Uterus (tissue), 4 donors: ENCODE data around the gene EEF1E1. TPM values are rescaled to one million over a fixed set of nuclear protein-coding genes. Genes with fewer than 3 reads are reported as not detected.
"Not testable (repeated sequence)": the region's sequence is repeated elsewhere in the genome, so short reads cannot be mapped to it uniquely, and the experiment has no call there.

Source experiments
- DNase-seq, 2 donors: peaks; one replicate each; pipeline ENCODE4 v3.0.0-alpha.2; 2019 to 2020
- H3K27ac ChIP-seq, 2 donors: fragments of 200-600 bp; sonication (generic); 1 replicate in 1 of 2; 2 replicates in 1 of 2; pipeline ENCODE4 v1.5.1; 2016 to 2018
- H3K27me3 ChIP-seq, 2 donors: fragments of 200-600 bp; sonication (generic); one replicate each; pipeline ENCODE4 v1.5.1; 2018 to 2019; ENCODE audit warnings: control low read depth in 1 of 2
- H3K36me3 ChIP-seq, 2 donors: fragments of 200-600 bp; sonication (generic); one replicate each; pipeline ENCODE4 v1.5.1; 2019; ENCODE audit warnings: control low read depth in 1 of 2
- H3K4me1 ChIP-seq, 2 donors: fragments of 200-600 bp; sonication (generic); one replicate each; pipeline ENCODE4 v1.5.1; 2018 to 2019; ENCODE audit warnings: control low read depth in 1 of 2
- H3K4me3 ChIP-seq, 2 donors: fragments of 200-600 bp; sonication (generic); 1 replicate in 1 of 2; 2 replicates in 1 of 2; pipeline ENCODE4 v1.5.1; 2018 to 2019; ENCODE audit warnings: mild to moderate bottlenecking in 1 of 2
- H3K9me3 ChIP-seq, 2 donors: fragments of 200-600 bp; sonication (generic); one replicate each; pipeline ENCODE4 v1.5.1; 2019; ENCODE audit warnings: control low read depth in 1 of 2
- CTCF ChIP-seq, 4 experiments: fragments of 200-600 bp in 2 of 4; fragments of 450-650 bp in 2 of 4; sonication (generic) in 2 of 4; IDR thresholded peaks; one replicate each; pipeline ENCODE4 v1.5.1; 2016 to 2019; ENCODE audit warnings: antibody characterized with exemption in 4 of 4, mild to moderate bottlenecking in 2 of 4, moderate library complexity in 1 of 4
- POLR2A ChIP-seq, 2 donors: fragments of 450-650 bp; IDR thresholded peaks; one replicate each; pipeline ENCODE4 v1.6.1; 2016; ENCODE audit warnings: antibody characterized with exemption in 2 of 2, mild to moderate bottlenecking in 1 of 2, moderate library complexity in 1 of 2
- intact Hi-C: fragments of 100-400 bp; cut with DNase I; formaldehyde crosslinking; loops from one replicate; pipeline ENCODE4 v1.15.1; 2023; ENCODE audit warnings: low total_unique reads
- total RNA-seq, 4 donors: library from RNA; depleted of rRNA in 3 of 4; stranded (reverse); fragments of >200 nt in 3 of 4; gene quantifications; one replicate each; pipeline versions ENCODE4 v1.1.0 to v1.2.4, GENCODE V29; 2014 to 2023
- donor health status: DM: yes; HTN: yes; CAD: no.

EEF1E1 gene
- total RNA-seq, 4 donors from 2014 or later: 12.6 to 33.2 (median 26.9) TPM

DNA sequence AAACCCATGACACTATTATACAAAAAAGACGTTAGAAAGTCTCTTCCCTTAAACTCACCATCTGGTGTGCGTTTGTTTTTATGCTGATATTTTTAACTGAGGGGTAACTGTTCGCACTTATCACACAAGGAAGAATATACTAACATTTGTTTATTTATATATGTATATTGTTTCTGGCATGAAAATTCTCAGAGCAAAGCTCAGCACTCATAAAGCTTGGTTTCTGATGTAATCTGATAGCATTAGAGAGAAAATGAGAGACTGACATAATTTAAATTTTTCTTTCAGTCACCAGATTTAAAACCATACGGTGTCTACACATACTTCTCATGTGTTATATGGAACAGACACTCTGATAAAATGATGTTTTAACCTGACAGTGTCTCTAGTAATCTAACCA, 45.1 kb downstream of the EEF1E1 start:
- DNase-seq: no peak
- no peaks in the 10 kb centered on the region for H3K9me3 ChIP-seq
- TF ChIP-seq POLR2A (IDR thresholded peaks at IDR 0.05) (no peak), CTCF (IDR thresholded peaks at IDR 0.05) (no peak)
- intact Hi-C loops: no loop called here
- H3K4me1 ChIP-seq: no peaks in the 10 kb centered on the region
- no peak overlapping the region for H3K4me3 ChIP-seq
- H3K36me3 ChIP-seq: no peaks in the 10 kb centered on the region
- no peaks in the 10 kb centered on the region for H3K27me3 ChIP-seq
- no peak overlapping the region for H3K27ac ChIP-seq

GRCh38 chr6:8054276-8054675, 48.1 kb downstream of the EEF1E1 start:
- Histone ChIP-seq H3K4me1 (no peaks in the 10 kb centered on the region), H3K36me3 (no peaks in the 10 kb centered on the region), H3K9me3 (no peaks in the 10 kb centered on the region), H3K27me3 (no peaks in the 10 kb centered on the region), H3K4me3 (no peak overlapping the region), H3K27ac (no peak overlapping the region)
- intact Hi-C loops: no loop called here
- no peak for DNase-seq
- TF ChIP-seq POLR2A (IDR thresholded peaks at IDR 0.05): no peak
- no peak for TF ChIP-seq CTCF (IDR thresholded peaks at IDR 0.05)

DNA sequence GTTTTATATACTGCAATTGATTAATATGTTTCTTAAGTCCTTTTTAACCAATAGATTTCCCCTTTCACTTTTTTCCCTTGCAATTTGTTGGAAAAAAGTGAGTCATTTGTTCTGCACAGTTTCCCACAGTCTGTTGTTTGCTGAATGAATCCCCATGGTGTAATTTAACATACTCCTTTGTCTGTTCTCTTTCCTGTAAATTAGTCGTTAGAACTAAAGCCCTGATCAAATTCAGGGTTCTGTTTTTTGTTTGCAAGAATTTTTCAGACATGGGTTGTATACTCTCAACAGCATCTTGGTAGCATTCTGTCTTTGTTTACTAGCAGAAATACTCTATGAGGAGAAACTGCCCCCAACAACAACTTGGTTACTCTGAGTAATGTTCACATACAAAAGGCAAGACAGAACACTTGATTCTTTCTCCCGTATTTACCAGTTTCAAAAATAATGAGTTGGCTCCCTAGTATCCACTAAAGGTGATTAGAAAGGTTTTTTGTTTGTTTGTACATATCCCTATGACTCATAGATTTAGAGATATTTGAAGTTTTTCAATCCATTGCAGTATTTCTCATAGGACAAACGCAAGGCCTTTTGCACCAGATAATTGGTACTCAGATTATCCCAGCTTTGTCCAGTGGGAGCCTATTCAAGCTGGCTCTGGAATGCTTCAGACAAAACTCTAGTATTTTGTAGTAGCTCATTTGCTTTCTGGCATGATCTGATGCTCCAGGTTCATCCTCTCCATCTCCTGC, 54.6 kb downstream of the EEF1E1 start:
- Histone ChIP-seq H3K4me3 (no peak overlapping the region), H3K4me1 (no peaks in the 10 kb centered on the region), H3K36me3 (no peaks in the 10 kb centered on the region), H3K27ac (no peak overlapping the region), H3K9me3 (no peaks in the 10 kb centered on the region), H3K27me3 (no peaks in the 10 kb centered on the region)
- intact Hi-C loops: no loop called here
- TF ChIP-seq POLR2A (IDR thresholded peaks at IDR 0.05) (no peak), CTCF (IDR thresholded peaks at IDR 0.05) (no peak)
- no peak for DNase-seq

GRCh38 chr6:8045769-8046168, 56.6 kb downstream of the EEF1E1 start:
- H3K27me3 ChIP-seq, DNase-seq, H3K9me3 ChIP-seq, H3K4me3 ChIP-seq, H3K36me3 ChIP-seq, H3K4me1 ChIP-seq, intact Hi-C loops, H3K27ac ChIP-seq: not testable (repeated sequence)

DNA sequence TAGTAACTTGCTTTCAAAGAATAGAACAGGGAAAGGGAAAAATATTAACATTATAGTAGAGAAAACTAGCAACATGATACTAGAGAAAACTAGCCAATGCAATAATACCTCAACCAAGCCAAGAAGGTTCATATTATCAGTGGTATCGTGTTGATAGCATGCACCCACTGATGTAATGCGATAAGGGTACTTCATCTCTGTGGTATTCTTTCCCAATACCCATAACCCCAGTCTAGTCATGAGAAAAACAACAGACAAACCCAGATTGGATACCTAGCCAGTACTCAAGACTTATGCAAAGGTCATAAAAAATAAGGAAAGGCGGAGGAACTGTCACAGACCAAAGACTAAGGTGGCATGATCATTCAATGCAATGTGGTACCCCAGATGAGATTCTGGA, 59.1 kb downstream of the EEF1E1 start:
- no peak overlapping the region for H3K4me3 ChIP-seq
- intact Hi-C loops: no loop called here
- DNase-seq: no peak
- no peaks in the 10 kb centered on the region for H3K36me3 ChIP-seq
- H3K4me1 ChIP-seq: no peaks in the 10 kb centered on the region
- no peak overlapping the region for H3K27ac ChIP-seq
- H3K27me3 ChIP-seq: no peaks in the 10 kb centered on the region
- TF ChIP-seq CTCF (IDR thresholded peaks at IDR 0.05) (no peak), POLR2A (IDR thresholded peaks at IDR 0.05) (no peak)
- H3K9me3 ChIP-seq: no peaks in the 10 kb centered on the region
